ENCODE results near the gene MAN1B1.

The MAN1B1 gene

GRCh38 chr9:137071282-137071681 lies 15.5 kb upstream of the MAN1B1 start:
- Histone ChIP-seq H3K27ac (replicated peaks) (no peak overlapping the region), H3K4me3 (replicated peaks; ENCODE audit: insufficient read depth, low read length) (no peak overlapping the region), H3K27me3 (ENCODE audit: insufficient read depth, poor library complexity, severe bottlenecking) (no peaks in the 10 kb centered on the region)
- TF ChIP-seq SPI1 (IDR thresholded peaks at IDR 0.05; ENCODE audit: borderline replicate concordance, low read depth) (no peak), GABPA (IDR thresholded peaks at IDR 0.05; ENCODE audit: low read depth) (no peak), POLR2AphosphoS5 (IDR thresholded peaks at IDR 0.05; ENCODE audit: low read depth) (no peak), CTCF (IDR thresholded peaks at IDR 0.05; ENCODE audit: insufficient read depth, low read length) (no peak)
- TF ChIP-seq, protein P1, sequence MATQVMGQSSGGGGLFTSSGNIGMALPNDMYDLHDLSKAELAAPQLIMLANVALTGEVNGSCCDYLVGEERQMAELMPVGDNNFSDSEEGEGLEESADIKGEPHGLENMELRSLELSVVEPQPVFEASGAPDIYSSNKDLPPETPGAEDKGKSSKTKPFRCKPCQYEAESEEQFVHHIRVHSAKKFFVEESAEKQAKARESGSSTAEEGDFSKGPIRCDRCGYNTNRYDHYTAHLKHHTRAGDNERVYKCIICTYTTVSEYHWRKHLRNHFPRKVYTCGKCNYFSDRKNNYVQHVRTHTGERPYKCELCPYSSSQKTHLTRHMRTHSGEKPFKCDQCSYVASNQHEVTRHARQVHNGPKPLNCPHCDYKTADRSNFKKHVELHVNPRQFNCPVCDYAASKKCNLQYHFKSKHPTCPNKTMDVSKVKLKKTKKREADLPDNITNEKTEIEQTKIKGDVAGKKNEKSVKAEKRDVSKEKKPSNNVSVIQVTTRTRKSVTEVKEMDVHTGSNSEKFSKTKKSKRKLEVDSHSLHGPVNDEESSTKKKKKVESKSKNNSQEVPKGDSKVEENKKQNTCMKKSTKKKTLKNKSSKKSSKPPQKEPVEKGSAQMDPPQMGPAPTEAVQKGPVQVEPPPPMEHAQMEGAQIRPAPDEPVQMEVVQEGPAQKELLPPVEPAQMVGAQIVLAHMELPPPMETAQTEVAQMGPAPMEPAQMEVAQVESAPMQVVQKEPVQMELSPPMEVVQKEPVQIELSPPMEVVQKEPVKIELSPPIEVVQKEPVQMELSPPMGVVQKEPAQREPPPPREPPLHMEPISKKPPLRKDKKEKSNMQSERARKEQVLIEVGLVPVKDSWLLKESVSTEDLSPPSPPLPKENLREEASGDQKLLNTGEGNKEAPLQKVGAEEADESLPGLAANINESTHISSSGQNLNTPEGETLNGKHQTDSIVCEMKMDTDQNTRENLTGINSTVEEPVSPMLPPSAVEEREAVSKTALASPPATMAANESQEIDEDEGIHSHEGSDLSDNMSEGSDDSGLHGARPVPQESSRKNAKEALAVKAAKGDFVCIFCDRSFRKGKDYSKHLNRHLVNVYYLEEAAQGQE (IDR thresholded peaks at IDR 0.05; ENCODE audit: insufficient replicate concordance, low read depth) = no peak
- DNase-seq (ENCODE audit: low read depth in 1 of 2, low spot score in 1 of 2) = no peak

DNA sequence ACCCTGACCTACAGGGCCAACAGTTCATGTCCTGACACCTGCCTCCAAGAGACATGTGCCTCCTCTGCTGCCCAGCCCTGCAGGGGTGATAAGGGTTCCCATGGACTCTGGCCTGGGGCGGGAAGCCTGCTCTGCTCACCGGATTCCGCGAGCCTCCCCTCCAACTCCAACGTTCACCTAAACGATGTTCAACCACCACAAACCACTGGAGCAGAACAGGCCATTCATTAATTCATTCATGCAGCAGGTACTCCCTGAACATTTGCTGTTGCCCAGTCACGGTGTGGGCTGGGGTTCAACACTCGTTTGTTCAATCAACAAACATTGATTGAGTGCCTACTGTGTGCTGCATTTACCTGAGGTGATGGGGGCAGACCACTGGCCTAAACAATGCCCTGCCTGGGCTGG lies 12.8 kb upstream of the MAN1B1 start:
- H3K4me3 ChIP-seq (replicated peaks; ENCODE audit: insufficient read depth, low read length) = no peak overlapping the region
- TF ChIP-seq GABPA (IDR thresholded peaks at IDR 0.05; ENCODE audit: low read depth) = no peak
- no peak for TF ChIP-seq POLR2AphosphoS5 (IDR thresholded peaks at IDR 0.05; ENCODE audit: low read depth)
- no peak for TF ChIP-seq CTCF (IDR thresholded peaks at IDR 0.05; ENCODE audit: insufficient read depth, low read length)
- no peak for TF ChIP-seq SPI1 (IDR thresholded peaks at IDR 0.05; ENCODE audit: borderline replicate concordance, low read depth)
- TF ChIP-seq, protein P1 (IDR thresholded peaks at IDR 0.05; ENCODE audit: insufficient replicate concordance, low read depth) = no peak
- peaks cover 10% of the 10 kb centered on the region for H3K27me3 ChIP-seq (ENCODE audit: insufficient read depth, poor library complexity, severe bottlenecking)
- H3K27ac ChIP-seq (replicated peaks) = no peak overlapping the region
- DNase-seq (ENCODE audit: low read depth in 1 of 2, low spot score in 1 of 2) = no peak

DNA sequence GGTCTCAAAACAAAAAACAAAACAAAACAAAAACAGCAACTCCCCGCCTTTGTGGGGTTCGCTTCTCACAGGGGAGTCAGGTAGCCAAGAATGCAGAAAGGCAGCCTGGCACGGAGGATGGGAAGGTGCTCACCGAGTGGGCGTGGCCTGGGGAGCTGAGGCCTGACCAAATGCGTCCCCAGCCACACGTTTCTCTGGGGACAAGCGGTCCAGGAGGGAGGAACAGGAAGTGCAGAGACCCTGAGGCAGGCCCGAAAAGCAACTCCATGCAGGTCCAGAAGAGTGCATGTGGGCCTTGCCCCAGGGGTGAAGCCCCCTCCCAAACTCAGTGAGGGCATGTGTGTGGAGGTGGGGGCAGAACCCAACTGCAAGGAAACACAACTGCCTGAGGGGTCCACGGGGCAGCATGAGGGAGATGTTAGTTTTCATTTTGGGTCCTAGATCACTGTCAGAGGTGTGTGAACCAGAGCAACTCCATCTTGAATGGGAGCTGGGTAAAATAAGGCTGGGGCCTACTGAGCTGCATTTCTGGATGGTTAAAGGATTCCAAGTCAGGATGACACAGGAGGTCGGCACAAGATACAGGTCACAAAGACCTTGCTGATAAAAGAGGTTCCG lies 12.0 kb upstream of the MAN1B1 start:
- Histone ChIP-seq H3K27ac (replicated peaks) (no peak overlapping the region), H3K4me3 (replicated peaks; ENCODE audit: insufficient read depth, low read length) (no peak overlapping the region), H3K27me3 (ENCODE audit: insufficient read depth, poor library complexity, severe bottlenecking) (peaks cover 10% of the 10 kb centered on the region)
- DNase-seq (ENCODE audit: low read depth in 1 of 2, low spot score in 1 of 2) = no peak
- TF ChIP-seq, protein P1 (IDR thresholded peaks at IDR 0.05; ENCODE audit: insufficient replicate concordance, low read depth) = no peak
- TF ChIP-seq POLR2AphosphoS5 (IDR thresholded peaks at IDR 0.05; ENCODE audit: low read depth) (no peak), SPI1 (IDR thresholded peaks at IDR 0.05; ENCODE audit: borderline replicate concordance, low read depth) (no peak), GABPA (IDR thresholded peaks at IDR 0.05; ENCODE audit: low read depth) (no peak), CTCF (IDR thresholded peaks at IDR 0.05; ENCODE audit: insufficient read depth, low read length) (no peak)
